ENCODE results near the gene SDCCAG8. TPM values are rescaled to one million over a fixed set of nuclear protein-coding genes. Genes with fewer than 3 reads are reported as not detected.

The SDCCAG8 gene
- total RNA-seq, 1 donor from 2014 or later: 24.5 TPM

DNA sequence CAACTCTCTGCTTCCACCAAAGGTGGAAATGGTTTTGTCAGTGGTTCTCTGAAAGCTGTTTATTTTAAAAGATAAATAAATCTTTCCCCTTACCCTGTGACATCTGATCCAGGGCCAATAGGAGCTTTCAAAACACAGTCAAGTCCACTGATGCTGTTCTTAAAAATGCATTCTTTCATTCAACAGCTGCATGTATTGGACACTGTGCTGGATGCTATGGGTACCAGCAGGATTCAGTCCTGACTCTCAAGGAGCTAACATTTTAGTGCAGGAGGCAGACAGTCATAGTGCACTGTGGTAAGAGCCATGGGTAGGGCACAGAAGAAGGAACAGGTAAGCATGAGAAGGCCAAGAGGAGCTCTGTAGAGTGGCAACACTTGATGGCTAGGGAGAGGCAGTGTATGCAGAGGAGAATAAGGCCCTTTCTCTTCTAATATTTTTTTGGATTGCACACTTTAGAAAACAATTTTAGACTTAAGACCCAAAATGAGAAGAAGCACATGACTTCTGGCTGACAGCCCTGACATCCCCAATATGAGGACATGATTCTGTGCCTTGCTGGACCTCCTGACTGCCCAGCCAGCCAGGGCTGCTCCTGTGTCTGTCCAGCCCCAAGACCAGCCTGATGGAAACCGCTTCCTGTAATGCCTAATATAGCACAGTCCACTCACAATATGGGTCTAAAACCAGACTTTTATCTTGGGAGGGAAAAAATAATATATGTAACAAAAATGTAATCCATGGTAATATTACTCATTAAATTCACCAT, 207.3 kb downstream of the SDCCAG8 start:
- Histone ChIP-seq H3K27ac (ENCODE audit: low read depth, low read length) (no peak overlapping the region), H2AFZ (ENCODE audit: low read depth, low read length) (no peak overlapping the region), H3K27me3 (ENCODE audit: insufficient read depth, low read length) (no peaks in the 10 kb centered on the region), H3K4me2 (ENCODE audit: low read length) (no peak overlapping the region), H3K9me3 (ENCODE audit: insufficient read depth, low read depth, low read length) (no peaks in the 10 kb centered on the region), H3K79me2 (ENCODE audit: insufficient read depth, low read length) (no peaks in the 10 kb centered on the region), H3K4me1 (ENCODE audit: insufficient read depth, low read length) (no peaks in the 10 kb centered on the region), H3K9ac (ENCODE audit: low read length) (no peak overlapping the region), H4K20me1 (ENCODE audit: insufficient read depth, low read length) (no peaks in the 10 kb centered on the region), H3K4me3 (ENCODE audit: insufficient read depth, low read depth, low read length) (no peak overlapping the region), H3K36me3 (ENCODE audit: insufficient read depth, low read length) (peaks cover 3% of the 10 kb centered on the region)
- no peaks in the 10 kb centered on the region for H3K4me1 Mint-ChIP-seq (ENCODE audit: low read depth, unreplicated experiment)
- H3K9me3 Mint-ChIP-seq (ENCODE audit: unreplicated experiment): no peaks in the 10 kb centered on the region
- H3K36me3 Mint-ChIP-seq (ENCODE audit: low read depth, unreplicated experiment): peaks cover 9% of the 10 kb centered on the region
- FAIRE-seq (no peak), DNase-seq (ENCODE audit: low read depth) (no peak)
- TF ChIP-seq EZH2 (IDR thresholded peaks at IDR 0.05; ENCODE audit: insufficient read depth, low read length): no peak
- TF ChIP-seq, protein P1, sequence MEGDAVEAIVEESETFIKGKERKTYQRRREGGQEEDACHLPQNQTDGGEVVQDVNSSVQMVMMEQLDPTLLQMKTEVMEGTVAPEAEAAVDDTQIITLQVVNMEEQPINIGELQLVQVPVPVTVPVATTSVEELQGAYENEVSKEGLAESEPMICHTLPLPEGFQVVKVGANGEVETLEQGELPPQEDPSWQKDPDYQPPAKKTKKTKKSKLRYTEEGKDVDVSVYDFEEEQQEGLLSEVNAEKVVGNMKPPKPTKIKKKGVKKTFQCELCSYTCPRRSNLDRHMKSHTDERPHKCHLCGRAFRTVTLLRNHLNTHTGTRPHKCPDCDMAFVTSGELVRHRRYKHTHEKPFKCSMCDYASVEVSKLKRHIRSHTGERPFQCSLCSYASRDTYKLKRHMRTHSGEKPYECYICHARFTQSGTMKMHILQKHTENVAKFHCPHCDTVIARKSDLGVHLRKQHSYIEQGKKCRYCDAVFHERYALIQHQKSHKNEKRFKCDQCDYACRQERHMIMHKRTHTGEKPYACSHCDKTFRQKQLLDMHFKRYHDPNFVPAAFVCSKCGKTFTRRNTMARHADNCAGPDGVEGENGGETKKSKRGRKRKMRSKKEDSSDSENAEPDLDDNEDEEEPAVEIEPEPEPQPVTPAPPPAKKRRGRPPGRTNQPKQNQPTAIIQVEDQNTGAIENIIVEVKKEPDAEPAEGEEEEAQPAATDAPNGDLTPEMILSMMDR (IDR thresholded peaks at IDR 0.05; ENCODE audit: insufficient read depth, low read depth, low read length): no peak
- no peak overlapping the region for H3K27ac Mint-ChIP-seq (ENCODE audit: unreplicated experiment)
- no peak overlapping the region for H3K4me3 Mint-ChIP-seq (ENCODE audit: unreplicated experiment)
- H3K27me3 Mint-ChIP-seq (ENCODE audit: low read depth, unreplicated experiment): no peaks in the 10 kb centered on the region

DNA sequence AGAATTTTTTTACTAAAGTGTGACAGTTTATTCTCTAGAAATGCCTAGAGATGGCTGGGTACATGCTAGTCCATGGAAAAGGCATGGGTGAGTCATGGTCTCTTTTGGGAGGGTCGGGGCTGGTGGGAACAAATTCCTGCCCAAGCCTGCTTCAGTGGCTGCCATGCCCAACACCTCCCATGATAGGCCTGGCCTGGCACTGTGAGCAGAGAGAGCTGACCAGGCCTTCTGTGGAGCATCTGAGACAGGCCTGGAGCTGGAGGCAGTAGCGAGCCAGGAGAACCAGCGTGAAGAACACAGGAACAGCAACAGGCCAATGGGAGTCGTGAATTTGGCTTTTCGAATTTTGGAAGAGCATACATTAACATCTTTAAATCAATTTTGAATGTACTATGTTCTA, 209.2 kb downstream of the SDCCAG8 start:
- Histone ChIP-seq H3K4me3 (ENCODE audit: insufficient read depth, low read depth, low read length) (no peak overlapping the region), H3K9me3 (ENCODE audit: insufficient read depth, low read depth, low read length) (no peaks in the 10 kb centered on the region), H3K36me3 (ENCODE audit: insufficient read depth, low read length) (peaks cover 3% of the 10 kb centered on the region), H4K20me1 (ENCODE audit: insufficient read depth, low read length) (no peaks in the 10 kb centered on the region), H3K9ac (ENCODE audit: low read length) (no peak overlapping the region), H3K4me1 (ENCODE audit: insufficient read depth, low read length) (no peaks in the 10 kb centered on the region), H3K27me3 (ENCODE audit: insufficient read depth, low read length) (no peaks in the 10 kb centered on the region), H3K4me2 (ENCODE audit: low read length) (no peak overlapping the region), H2AFZ (ENCODE audit: low read depth, low read length) (no peak overlapping the region), H3K27ac (ENCODE audit: low read depth, low read length) (no peak overlapping the region), H3K79me2 (ENCODE audit: insufficient read depth, low read length) (no peaks in the 10 kb centered on the region)
- H3K27ac Mint-ChIP-seq (ENCODE audit: unreplicated experiment): no peak overlapping the region
- FAIRE-seq (no peak), DNase-seq (ENCODE audit: low read depth) (no peak)
- no peaks in the 10 kb centered on the region for H3K4me1 Mint-ChIP-seq (ENCODE audit: low read depth, unreplicated experiment)
- no peak overlapping the region for H3K4me3 Mint-ChIP-seq (ENCODE audit: unreplicated experiment)
- TF ChIP-seq, protein P1 (IDR thresholded peaks at IDR 0.05; ENCODE audit: insufficient read depth, low read depth, low read length): no peak
- TF ChIP-seq EZH2 (IDR thresholded peaks at IDR 0.05; ENCODE audit: insufficient read depth, low read length): no peak
- no peaks in the 10 kb centered on the region for H3K9me3 Mint-ChIP-seq (ENCODE audit: unreplicated experiment)
- peaks cover 9% of the 10 kb centered on the region for H3K36me3 Mint-ChIP-seq (ENCODE audit: low read depth, unreplicated experiment)
- H3K27me3 Mint-ChIP-seq (ENCODE audit: low read depth, unreplicated experiment): no peaks in the 10 kb centered on the region

DNA sequence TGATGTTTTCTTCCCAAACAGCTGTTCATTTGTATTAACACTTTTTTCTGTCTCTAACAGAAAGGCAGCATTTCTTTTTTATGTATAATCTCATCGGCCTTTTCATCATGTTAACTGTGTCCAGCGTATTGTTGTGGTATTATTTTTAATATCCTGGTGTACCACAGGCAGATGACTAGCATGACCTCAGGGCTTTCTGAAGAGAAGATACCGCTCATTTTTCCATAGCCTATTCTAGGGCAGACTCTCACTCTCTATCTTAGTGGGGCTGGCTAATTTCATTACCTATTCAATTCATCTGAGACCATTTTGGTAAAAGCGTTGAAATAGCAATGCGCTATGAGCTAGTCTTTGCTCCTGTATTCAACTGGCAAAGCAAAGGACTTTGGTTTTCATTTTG, 209.9 kb downstream of the SDCCAG8 start:
- peaks cover 3% of the 10 kb centered on the region for H3K36me3 ChIP-seq (ENCODE audit: insufficient read depth, low read length)
- Mint-ChIP-seq H3K4me3 (ENCODE audit: unreplicated experiment) (no peak overlapping the region), H3K9me3 (ENCODE audit: unreplicated experiment) (no peaks in the 10 kb centered on the region), H3K4me1 (ENCODE audit: low read depth, unreplicated experiment) (no peaks in the 10 kb centered on the region), H3K27ac (ENCODE audit: unreplicated experiment) (no peak overlapping the region), H3K27me3 (ENCODE audit: low read depth, unreplicated experiment) (no peaks in the 10 kb centered on the region), H3K36me3 (ENCODE audit: low read depth, unreplicated experiment) (peaks cover 9% of the 10 kb centered on the region)
- no peaks in the 10 kb centered on the region for H3K4me1 ChIP-seq (ENCODE audit: insufficient read depth, low read length)
- H2AFZ ChIP-seq (ENCODE audit: low read depth, low read length): no peak overlapping the region
- DNase-seq (ENCODE audit: low read depth): no peak
- H3K27ac ChIP-seq (ENCODE audit: low read depth, low read length): no peak overlapping the region
- H4K20me1 ChIP-seq (ENCODE audit: insufficient read depth, low read length): no peaks in the 10 kb centered on the region
- no peaks in the 10 kb centered on the region for H3K27me3 ChIP-seq (ENCODE audit: insufficient read depth, low read length)
- no peak overlapping the region for H3K9ac ChIP-seq (ENCODE audit: low read length)
- FAIRE-seq: no peak
- no peak for TF ChIP-seq EZH2 (IDR thresholded peaks at IDR 0.05; ENCODE audit: insufficient read depth, low read length)
- TF ChIP-seq, protein P1 (IDR thresholded peaks at IDR 0.05; ENCODE audit: insufficient read depth, low read depth, low read length): no peak
- no peak overlapping the region for H3K4me2 ChIP-seq (ENCODE audit: low read length)
- no peak overlapping the region for H3K4me3 ChIP-seq (ENCODE audit: insufficient read depth, low read depth, low read length)
- no peaks in the 10 kb centered on the region for H3K9me3 ChIP-seq (ENCODE audit: insufficient read depth, low read depth, low read length)
- H3K79me2 ChIP-seq (ENCODE audit: insufficient read depth, low read length): no peaks in the 10 kb centered on the region

Data from astrocyte (in vitro differentiated cells and primary cell).